MM.1S (cell line): Measurements from ENCODE around the gene WSB1.

Source experiments
- EZH2 ChIP-seq: fragments of 300-600 bp; sonication (generic); optimal IDR thresholded peaks from 2 replicates; pipeline ENCODE3; 2017; ENCODE audit warnings: low read depth, mild to moderate bottlenecking, antibody characterized with exemption, low read length, mixed read lengths
- TF ChIP-seq, protein P1 (sequence below): fragments of 300-600 bp; sonication (generic); IDR thresholded peaks from 2 replicates; pipeline ENCODE4 v1.5.1; 2016; ENCODE audit warnings: antibody characterized with exemption, low read length, mixed read lengths

DNA sequence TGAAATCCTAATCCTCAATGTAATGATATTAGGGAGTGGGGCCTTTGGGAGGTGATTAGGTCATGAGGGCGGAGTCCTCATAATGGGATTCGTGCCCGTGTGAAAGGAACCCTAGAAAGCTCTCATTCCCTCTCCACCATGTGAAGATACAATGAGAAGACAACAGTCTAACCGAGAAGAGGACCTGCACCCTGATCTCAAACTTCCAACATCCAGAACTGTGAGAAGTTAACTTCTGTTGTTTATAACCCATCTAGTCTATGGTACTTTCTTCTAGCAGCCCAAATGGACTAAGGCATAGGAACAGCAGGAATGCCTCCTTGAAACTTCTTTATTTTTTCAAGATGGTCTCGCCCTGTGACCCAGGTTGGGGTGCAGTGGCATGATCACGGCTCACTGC, 24.7 kb downstream of the WSB1 start:
- TF ChIP-seq, protein P1, sequence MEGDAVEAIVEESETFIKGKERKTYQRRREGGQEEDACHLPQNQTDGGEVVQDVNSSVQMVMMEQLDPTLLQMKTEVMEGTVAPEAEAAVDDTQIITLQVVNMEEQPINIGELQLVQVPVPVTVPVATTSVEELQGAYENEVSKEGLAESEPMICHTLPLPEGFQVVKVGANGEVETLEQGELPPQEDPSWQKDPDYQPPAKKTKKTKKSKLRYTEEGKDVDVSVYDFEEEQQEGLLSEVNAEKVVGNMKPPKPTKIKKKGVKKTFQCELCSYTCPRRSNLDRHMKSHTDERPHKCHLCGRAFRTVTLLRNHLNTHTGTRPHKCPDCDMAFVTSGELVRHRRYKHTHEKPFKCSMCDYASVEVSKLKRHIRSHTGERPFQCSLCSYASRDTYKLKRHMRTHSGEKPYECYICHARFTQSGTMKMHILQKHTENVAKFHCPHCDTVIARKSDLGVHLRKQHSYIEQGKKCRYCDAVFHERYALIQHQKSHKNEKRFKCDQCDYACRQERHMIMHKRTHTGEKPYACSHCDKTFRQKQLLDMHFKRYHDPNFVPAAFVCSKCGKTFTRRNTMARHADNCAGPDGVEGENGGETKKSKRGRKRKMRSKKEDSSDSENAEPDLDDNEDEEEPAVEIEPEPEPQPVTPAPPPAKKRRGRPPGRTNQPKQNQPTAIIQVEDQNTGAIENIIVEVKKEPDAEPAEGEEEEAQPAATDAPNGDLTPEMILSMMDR = no peak
- no peak for TF ChIP-seq EZH2
